H1 (cell line): ENCODE results near the gene TUNAR. TPM values are rescaled to one million over a fixed set of nuclear protein-coding genes. Genes with fewer than 3 reads are reported as not detected.

Experiments used
- CTCF ChIA-PET: fragments of 300-600 bp; sonication (Branson Sonifier 250); formaldehyde crosslinking; loops from one replicate; lab custom pipeline; 2021; ENCODE audit not compliant: partially characterized antibody; lab: Charles Lee
- POLR2A ChIA-PET: fragments of 300-600 bp; sonication (Branson Sonifier 250); formaldehyde crosslinking; loops from one replicate; lab custom pipeline; 2021; ENCODE audit warnings: inconsistent platforms; ENCODE audit not compliant: partially characterized antibody; lab: Charles Lee
- DNase-seq, 2 experiments: peaks; one replicate each; pipeline versions ENCODE4 v3.0.0 to v3.0.0-alpha.2; 2010 to 2022; ENCODE audit warnings: low spot score in 2 of 2, low read depth in 1 of 2, mixed read lengths in 1 of 2
- FAIRE-seq: peaks from 2 replicates; lab custom pipeline; 2011; peaks lifted over from hg19 to GRCh38; lab: Jason Lieb, UNC
- H2AFZ ChIP-seq: 2 replicates; pipeline ENCODE4 v1.8.1; 2012; ENCODE audit warnings: low read length, inconsistent platforms
- H2AK5ac ChIP-seq: 2 replicates; pipeline ENCODE4 v1.6.1; 2013; ENCODE audit warnings: low read depth, low read length
- H2BK120ac ChIP-seq: replicated peaks from 2 replicates; pipeline ENCODE3; 2013; ENCODE audit warnings: low read depth, low read length, inconsistent platforms
- H2BK12ac ChIP-seq: 2 replicates; pipeline ENCODE4 v1.6.1; 2013; ENCODE audit warnings: low read depth, low read length
- H2BK15ac ChIP-seq: 2 replicates; pipeline ENCODE4 v1.6.1; 2013; ENCODE audit warnings: low read length
- H2BK20ac ChIP-seq: 2 replicates; pipeline ENCODE4 v1.6.1; 2013; ENCODE audit warnings: low read length
- H2BK5ac ChIP-seq: 2 replicates; pipeline ENCODE4 v1.6.1; 2013; ENCODE audit warnings: low read depth, low read length
- H3K14ac ChIP-seq: 2 replicates; pipeline ENCODE4 v1.6.1; 2013; ENCODE audit warnings: inconsistent platforms; ENCODE audit not compliant: insufficient read length
- H3K18ac ChIP-seq: 2 replicates; pipeline ENCODE4 v1.6.1; 2013; ENCODE audit warnings: low read length; ENCODE audit errors: extremely low read depth
- H3K23ac ChIP-seq: 2 replicates; pipeline ENCODE4 v1.6.1; 2013; ENCODE audit warnings: inconsistent platforms; ENCODE audit not compliant: insufficient read length
- H3K23me2 ChIP-seq: 2 replicates; pipeline ENCODE4 v1.6.1; 2013; ENCODE audit warnings: low read depth, low read length
- H3K27ac ChIP-seq: 2 replicates; pipeline ENCODE4 v1.6.1; 2011; ENCODE audit warnings: low read depth, low read length, inconsistent platforms
- H3K27me3 ChIP-seq, 4 experiments: replicated peaks in 1 of 4; 1 replicate in 1 of 4; 2 replicates in 3 of 4; pipeline versions ENCODE4 v1.6.1 to v1.8.1; 2011 to 2013; ENCODE audit warnings: low read length in 3 of 4, mild to moderate bottlenecking in 3 of 4, inconsistent platforms in 2 of 4, mixed read lengths in 2 of 4, moderate library complexity in 1 of 4; ENCODE audit not compliant: control insufficient read depth in 3 of 4, insufficient read depth in 3 of 4; ENCODE audit errors: extremely low read depth in 1 of 4
- H3K36me3 ChIP-seq, 4 experiments: 2 replicates each; pipeline versions ENCODE4 v1.6.1 to v1.8.1; 2011 to 2013; ENCODE audit warnings: mild to moderate bottlenecking in 4 of 4, low read length in 3 of 4, moderate library complexity in 2 of 4, control low read depth in 1 of 4, inconsistent platforms in 1 of 4; ENCODE audit not compliant: insufficient read depth in 4 of 4, control insufficient read depth in 2 of 4
- H3K4ac ChIP-seq: replicated peaks from 2 replicates; pipeline ENCODE3; 2013; ENCODE audit warnings: low read length, low read depth, mixed read lengths, inconsistent platforms; ENCODE audit not compliant: insufficient read length
- H3K4me1 ChIP-seq, 4 experiments: replicated peaks in 1 of 4; 1 replicate in 1 of 4; 2 replicates in 3 of 4; pipeline versions ENCODE4 v1.6.1 to v1.8.1; 2011 to 2013; ENCODE audit warnings: low read length in 3 of 4, inconsistent platforms in 2 of 4, mixed read lengths in 1 of 4; ENCODE audit not compliant: insufficient read depth in 4 of 4, control insufficient read depth in 3 of 4
- H3K4me2 ChIP-seq, 2 experiments: 2 replicates each; pipeline versions ENCODE4 v1.6.1 to v1.8.1; 2011 to 2013; ENCODE audit warnings: low read depth in 2 of 2, low read length in 2 of 2, control low read depth in 1 of 2, inconsistent platforms in 1 of 2, mild to moderate bottlenecking in 1 of 2; ENCODE audit not compliant: insufficient read depth in 1 of 2
- H3K4me3 ChIP-seq, 4 experiments: fragments of 200-600, 300-600 bp in 1 of 4; sonication (generic), shearing (Covaris generic), sonication (Bioruptor Twin) in 1 of 4; 2 replicates each; pipeline versions ENCODE4 v1.5.1 to v1.8.1; 2011 to 2016; ENCODE audit warnings: low read length in 4 of 4, low read depth in 3 of 4, control low read depth in 2 of 4, inconsistent platforms in 2 of 4, mild to moderate bottlenecking in 2 of 4, mixed read lengths in 1 of 4, moderate library complexity in 1 of 4; ENCODE audit not compliant: insufficient read depth in 2 of 4; ENCODE audit errors: extremely low read depth in 1 of 4
- H3K56ac ChIP-seq: replicated peaks from 2 replicates; pipeline ENCODE3; 2013; ENCODE audit warnings: low read depth, mild to moderate bottlenecking, mixed read lengths, low read length, inconsistent platforms; ENCODE audit not compliant: insufficient read length
- H3K79me1 ChIP-seq: 2 replicates; pipeline ENCODE4 v1.6.1; 2013; ENCODE audit warnings: low read depth, low read length, control low read depth
- H3K79me2 ChIP-seq, 2 experiments: 2 replicates each; pipeline versions ENCODE4 v1.6.1 to v1.8.1; 2012 to 2013; ENCODE audit warnings: low read length in 2 of 2, mild to moderate bottlenecking in 2 of 2, inconsistent platforms in 1 of 2; ENCODE audit not compliant: insufficient read depth in 2 of 2, control insufficient read depth in 1 of 2
- H3K9ac ChIP-seq, 4 experiments: replicated peaks in 1 of 4; 1 replicate in 1 of 4; 2 replicates in 3 of 4; pipeline versions ENCODE4 v1.6.1 to v1.8.1; 2011 to 2013; ENCODE audit warnings: low read depth in 3 of 4, low read length in 3 of 4, control low read depth in 2 of 4, mild to moderate bottlenecking in 2 of 4, moderate library complexity in 2 of 4, inconsistent platforms in 1 of 4; ENCODE audit errors: extremely low read depth in 1 of 4
- H3K9me3 ChIP-seq, 2 experiments: 2 replicates each; pipeline versions ENCODE4 v1.6.1 to v1.8.1; 2012 to 2013; ENCODE audit warnings: mild to moderate bottlenecking in 2 of 2, moderate library complexity in 2 of 2, control low read depth in 1 of 2, inconsistent platforms in 1 of 2, low read depth in 1 of 2, low read length in 1 of 2, mixed read lengths in 1 of 2; ENCODE audit not compliant: insufficient read depth in 2 of 2
- H4K20me1 ChIP-seq, 2 experiments: replicated peaks in 1 of 2; 2 replicates each; pipeline versions ENCODE3 to v1.8.1; 2011 to 2013; ENCODE audit warnings: inconsistent platforms in 2 of 2, low read length in 2 of 2, mild to moderate bottlenecking in 1 of 2; ENCODE audit not compliant: insufficient read depth in 2 of 2, control insufficient read depth in 1 of 2
- H4K5ac ChIP-seq: 2 replicates; pipeline ENCODE4 v1.6.1; 2013; ENCODE audit warnings: low read length, low read depth, mixed read lengths, inconsistent platforms; ENCODE audit not compliant: insufficient read length
- H4K8ac ChIP-seq: 2 replicates; pipeline ENCODE4 v1.8.0; 2013; ENCODE audit warnings: mild to moderate bottlenecking, moderate library complexity, low read length, inconsistent platforms; ENCODE audit not compliant: insufficient read depth; ENCODE audit errors: extremely low read depth
- H4K91ac ChIP-seq: replicated peaks from 2 replicates; pipeline ENCODE3; 2013; ENCODE audit warnings: low read length, mixed read lengths, inconsistent platforms; ENCODE audit not compliant: insufficient read length
- CBX8 ChIP-seq: fragments of 300-800, 300-1000 bp; sonication (generic); IDR thresholded peaks from 2 replicates; pipeline ENCODE4 v1.7.1; 2016; ENCODE audit warnings: low read depth, low read length, borderline replicate concordance
- CHD1 ChIP-seq: IDR thresholded peaks from 2 replicates; pipeline ENCODE4 v1.6.1; 2012; ENCODE audit warnings: low read depth, low read length, improper control_type of control experiment
- CTCF ChIP-seq, 3 experiments: IDR thresholded peaks; 1 replicate in 2 of 3; 2 replicates in 1 of 3; pipeline versions ENCODE4 v1.5.1 to v1.6.1; 2011; ENCODE audit warnings: low read length in 3 of 3, mild to moderate bottlenecking in 3 of 3, inconsistent platforms in 2 of 3, low read depth in 1 of 3, moderate library complexity in 1 of 3; ENCODE audit not compliant: insufficient read depth in 1 of 3; ENCODE audit errors: control extremely low read depth in 1 of 3
- JUND ChIP-seq: IDR thresholded peaks from 2 replicates; pipeline ENCODE4 v1.6.1; 2011; ENCODE audit warnings: mild to moderate bottlenecking, improper control_type of control experiment, low read length
- KDM4A ChIP-seq: IDR thresholded peaks from one replicate; pipeline ENCODE4 v1.7.1; 2012; ENCODE audit warnings: low read depth, mild to moderate bottlenecking, moderate library complexity, low read length, inconsistent platforms; ENCODE audit not compliant: severe bottlenecking
- PHF8 ChIP-seq: fragments of 200-600 bp; sonication (generic); conservative IDR thresholded peaks from 2 replicates; pipeline ENCODE4 v1.7.1; 2012; ENCODE audit warnings: low read depth, mild to moderate bottlenecking, inconsistent platforms, low read length, moderate library complexity
- RAD21 ChIP-seq, 2 experiments: IDR thresholded peaks in 1 of 2; conservative IDR thresholded peaks in 1 of 2; 2 replicates each; pipeline ENCODE4 v1.6.1; 2011; ENCODE audit warnings: low read depth in 2 of 2, low read length in 2 of 2, improper control_type of control experiment in 1 of 2, inconsistent platforms in 1 of 2, mild to moderate bottlenecking in 1 of 2, moderate library complexity in 1 of 2
- SIN3A ChIP-seq, 2 experiments: IDR thresholded peaks in 1 of 2; conservative IDR thresholded peaks in 1 of 2; 2 replicates each; pipeline ENCODE4 v1.6.1; 2011 to 2012; ENCODE audit warnings: low read length in 2 of 2, improper control_type of control experiment in 1 of 2, low read depth in 1 of 2, mild to moderate bottlenecking in 1 of 2
- SIX5 ChIP-seq: IDR thresholded peaks from 2 replicates; pipeline ENCODE4 v1.6.1; 2011; ENCODE audit warnings: mild to moderate bottlenecking, low read depth, low read length
- WGBS, 2 experiments: shearing (Covaris generic) in 1 of 2; methylation state at CpG; one replicate each; pipeline versions ENCODE4 v1.1.6 to v1.1.7; 2013 to 2015; ENCODE audit warnings: low lambda C conversion rate in 2 of 2, mixed read lengths in 2 of 2, inconsistent platforms in 1 of 2, low coverage in 1 of 2, missing lambda C conversion rate in 1 of 2; ENCODE audit not compliant: insufficient replicate concordance in 2 of 2, insufficient coverage in 1 of 2, insufficient read length in 1 of 2; ENCODE audit errors: extremely low coverage in 1 of 2, missing lambda C conversion rate in 1 of 2; 5-methylcytosine and 5-hydroxymethylcytosine counted together
- polyA plus RNA-seq, 7 experiments: library from polyadenylated mRNA; depleted of rRNA in 3 of 7; stranded (reverse) in 5 of 7; unstranded in 2 of 7; fragments of >200 nt in 5 of 7; fragments of 200-250 nt in 2 of 7; gene quantifications; 1 replicate in 5 of 7; 2 replicates in 1 of 7; 4 replicates in 1 of 7; pipeline versions ENCODE4 v1.2.1 to v1.2.3, GENCODE V29; 2011 to 2013; ENCODE audit warnings: missing spikeins in 2 of 7, mixed read lengths in 2 of 7
- total RNA-seq: library from RNA; stranded (reverse); fragmentation: NEBNext Ultra II Directional; extraction: Animal tissue kit (Norgen Biotek cat#: 25700); gene quantifications from 2 replicates; pipeline ENCODE4 v1.2.1, GENCODE V29; 2021

TUNAR gene
- total and polyA plus RNA-seq, 2 of the 8 experiments (the other 6 are each of a cell fraction or from before 2014, with no cell fraction given): 12.8 to 63.9 TPM

GRCh38 chr14:95915330-95915729 lies 38.7 kb downstream of the TUNAR start:
- H3K27me3 ChIP-seq: no peaks in the 10 kb centered on the region
- H2AK5ac ChIP-seq: no peak overlapping the region
- H2BK12ac ChIP-seq: no peak overlapping the region
- H3K4me2 ChIP-seq: 0 out of 4 replicates have a peak overlapping the region, but pooled peaks of 1 of the 2 experiments have one; percentile 11
- 0 out of 2 replicates have a peak overlapping the region, but pooled peaks have one; percentile 18 for H2BK15ac ChIP-seq
- no peak overlapping the region for H3K27ac ChIP-seq
- H3K18ac ChIP-seq: 0 out of 2 replicates have a peak overlapping the region, but pooled peaks have one; percentile 10
- no peak overlapping the region for H3K4me3 ChIP-seq
- FAIRE-seq (peak; percentile 90), DNase-seq (peak; percentile 33 to 64)
- H3K4ac ChIP-seq: no peak overlapping the region
- peak overlapping the region; percentile 76; the same call in 1 of the 2 replicates for H2BK5ac ChIP-seq
- 47% methylated on average over 7 of the region's 7 CpGs; no CpG with 5 or more reads in 1 of the 2 experiments for WGBS, 2 experiments
- no peak overlapping the region for H3K23ac ChIP-seq
- peaks cover 7% of the 10 kb centered on the region for H3K79me1 ChIP-seq
- ChIA-PET POLR2A (interaction anchor here (1.0 to 2.8 kb wide), 7 partner anchors 9 to 39 kb away, joined by 3 to 8 read pairs (median 5); no protein-coding TSS in a partner anchor), CTCF (interaction anchor here (0.6 to 2.5 kb wide), 15 partner anchors 10 to 183 kb away, joined by 3 to 16 read pairs (median 3); no protein-coding TSS in a partner anchor)
- H2BK20ac ChIP-seq: no peak overlapping the region
- no peak overlapping the region for H4K8ac ChIP-seq
- no peak overlapping the region for H2AFZ ChIP-seq
- no peaks in the 10 kb centered on the region for H3K9me3 ChIP-seq
- no peaks in the 10 kb centered on the region for H3K23me2 ChIP-seq
- H3K14ac ChIP-seq: no peak overlapping the region
- no peak overlapping the region for H4K91ac ChIP-seq
- no peak overlapping the region for H3K9ac ChIP-seq
- H3K56ac ChIP-seq: no peak overlapping the region
- H2BK120ac ChIP-seq: no peak overlapping the region
- peaks cover 4 to 24% of the 10 kb centered on the region in 2 experiments; a peak in 2 of 4 replicates for H3K79me2 ChIP-seq
- H4K5ac ChIP-seq: no peak overlapping the region
- peaks cover 8 to 16% (median 12%) of the 10 kb centered on the region in 4 experiments for H3K4me1 ChIP-seq
- H4K20me1 ChIP-seq: no peaks in the 10 kb centered on the region
- H3K36me3 ChIP-seq: peaks cover 0 to 17% (median 0%) of the 10 kb centered on the region in 4 experiments; a peak in 3 of 8 replicates
- TF ChIP-seq JUND (peak; percentile 87), CBX8 (no peak), KDM4A (no peak), SIX5 (no peak), RAD21 (IDR thresholded peaks at IDR 0.05 in 1 of 2, conservative IDR thresholded peaks at IDR 0.05 in 1 of 2; ENCODE audit: low read depth in 2 of 2, low read length in 2 of 2) (peak; percentile 13 to 20; a peak in 1 of 4 replicates), CTCF (IDR thresholded peaks at IDR 0.05; ENCODE audit: control extremely low read depth in 1 of 3, insufficient read depth in 1 of 3, low read depth in 1 of 3, low read length in 3 of 3) (peak; percentile 4 to 19 (median 16); a peak in 3 of 4 replicates), SIN3A (conservative IDR thresholded peaks at IDR 0.05 in 1 of 2, IDR thresholded peaks at IDR 0.05 in 1 of 2; ENCODE audit: low read depth in 1 of 2, low read length in 2 of 2) (0 out of 4 replicates have a peak, but pooled peaks of 1 of the 2 experiments have one; percentile 40), CHD1 (no peak), PHF8 (no peak)
